MM.1S (cell line): ENCODE results near the gene RNF150.

Source experiments
- EZH2 ChIP-seq: fragments of 300-600 bp; sonication (generic); optimal IDR thresholded peaks from 2 replicates; pipeline ENCODE3; 2017; ENCODE audit warnings: low read depth, mild to moderate bottlenecking, antibody characterized with exemption, low read length, mixed read lengths
- TF ChIP-seq, protein P1 (sequence below): fragments of 300-600 bp; sonication (generic); IDR thresholded peaks from 2 replicates; pipeline ENCODE4 v1.5.1; 2016; ENCODE audit warnings: antibody characterized with exemption, low read length, mixed read lengths

GRCh38 chr4:141062651-141063050 lies 70.6 kb downstream of the RNF150 start:
- TF ChIP-seq, protein P1, sequence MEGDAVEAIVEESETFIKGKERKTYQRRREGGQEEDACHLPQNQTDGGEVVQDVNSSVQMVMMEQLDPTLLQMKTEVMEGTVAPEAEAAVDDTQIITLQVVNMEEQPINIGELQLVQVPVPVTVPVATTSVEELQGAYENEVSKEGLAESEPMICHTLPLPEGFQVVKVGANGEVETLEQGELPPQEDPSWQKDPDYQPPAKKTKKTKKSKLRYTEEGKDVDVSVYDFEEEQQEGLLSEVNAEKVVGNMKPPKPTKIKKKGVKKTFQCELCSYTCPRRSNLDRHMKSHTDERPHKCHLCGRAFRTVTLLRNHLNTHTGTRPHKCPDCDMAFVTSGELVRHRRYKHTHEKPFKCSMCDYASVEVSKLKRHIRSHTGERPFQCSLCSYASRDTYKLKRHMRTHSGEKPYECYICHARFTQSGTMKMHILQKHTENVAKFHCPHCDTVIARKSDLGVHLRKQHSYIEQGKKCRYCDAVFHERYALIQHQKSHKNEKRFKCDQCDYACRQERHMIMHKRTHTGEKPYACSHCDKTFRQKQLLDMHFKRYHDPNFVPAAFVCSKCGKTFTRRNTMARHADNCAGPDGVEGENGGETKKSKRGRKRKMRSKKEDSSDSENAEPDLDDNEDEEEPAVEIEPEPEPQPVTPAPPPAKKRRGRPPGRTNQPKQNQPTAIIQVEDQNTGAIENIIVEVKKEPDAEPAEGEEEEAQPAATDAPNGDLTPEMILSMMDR, result no peak
- TF ChIP-seq EZH2, result no peak
